Neural cell (in vitro differentiated cells): Measurements from ENCODE around the gene LTB4R2. TPM values are rescaled to one million over a fixed set of nuclear protein-coding genes. Genes with fewer than 3 reads are reported as not detected.

Experiments used
- H2AFZ ChIP-seq: fragments of 200-600, 300-800 bp; sonication (generic), shearing (Covaris generic); 2 replicates; pipeline ENCODE4 v1.6.0; 2014; ENCODE audit warnings: low read depth, mild to moderate bottlenecking, antibody characterized with exemption, low read length, moderate library complexity
- H3F3A ChIP-seq: fragments of 200-600 bp; shearing (Covaris generic); 2 replicates; pipeline ENCODE4 v1.6.1; 2016; ENCODE audit warnings: mild to moderate bottlenecking, moderate library complexity, mixed read lengths, antibody characterized with exemption, low read length; ENCODE audit not compliant: insufficient read depth, poor library complexity, severe bottlenecking
- H3K27ac ChIP-seq: fragments of 200-600, 300-800 bp; sonication (generic), shearing (Covaris generic); 2 replicates; pipeline ENCODE4 v1.5.1; 2014; ENCODE audit warnings: mild to moderate bottlenecking, low read length, moderate library complexity
- H3K27me3 ChIP-seq: fragments of 300-800, 200-600 bp; sonication (generic), shearing (Covaris generic); 2 replicates; pipeline ENCODE4 v1.6.0; 2014; ENCODE audit warnings: mild to moderate bottlenecking, low read depth, low read length, moderate library complexity; ENCODE audit not compliant: insufficient read depth
- H3K36me3 ChIP-seq: fragments of 300-800, 200-600 bp; sonication (generic), shearing (Covaris generic); 2 replicates; pipeline ENCODE4 v1.5.1; 2014; ENCODE audit warnings: mild to moderate bottlenecking, antibody characterized with exemption, low read length, moderate library complexity; ENCODE audit not compliant: insufficient read depth
- H3K4me2 ChIP-seq: fragments of 300-800, 200-600 bp; sonication (generic), shearing (Covaris generic); 2 replicates; pipeline ENCODE4 v1.6.0; 2014; ENCODE audit warnings: mild to moderate bottlenecking, low read length
- H3K4me3 ChIP-seq: fragments of 300-800, 200-600 bp; sonication (generic), shearing (Covaris generic); 2 replicates; pipeline ENCODE4 v1.5.1; 2014; ENCODE audit warnings: mild to moderate bottlenecking, low read length, moderate library complexity
- H3K79me2 ChIP-seq: fragments of 200-600 bp; shearing (Covaris generic); replicated peaks from 2 replicates; pipeline ENCODE4 v1.6.0; 2014; ENCODE audit warnings: mild to moderate bottlenecking, low read length, moderate library complexity; ENCODE audit not compliant: insufficient read depth
- H3K9ac ChIP-seq: fragments of 300-800, 200-600 bp; sonication (generic), shearing (Covaris generic); 2 replicates; pipeline ENCODE4 v1.6.1; 2016; ENCODE audit warnings: mild to moderate bottlenecking, low read length, mixed read lengths
- H3K9me2 ChIP-seq: fragments of 200-600 bp; shearing (Covaris generic); 2 replicates; pipeline ENCODE4 v1.6.1; 2016; ENCODE audit warnings: mild to moderate bottlenecking, low read length, mixed read lengths; ENCODE audit not compliant: insufficient read depth
- H3K9me3 ChIP-seq: fragments of 200-600, 300-800 bp; sonication (generic), shearing (Covaris generic); 2 replicates; pipeline ENCODE4 v1.6.1; 2016; ENCODE audit warnings: mild to moderate bottlenecking, mixed run types, low read length, moderate library complexity, mixed read lengths
- H4K20me1 ChIP-seq: fragments of 200-600 bp; shearing (Covaris generic); 2 replicates; pipeline ENCODE4 v1.6.1; 2016; ENCODE audit warnings: mild to moderate bottlenecking, mixed run types; ENCODE audit not compliant: insufficient read depth
- CTCF ChIP-seq: fragments of 450-650 bp; IDR thresholded peaks from 2 replicates; pipeline ENCODE4 v1.5.1; 2014; ENCODE audit warnings: antibody characterized with exemption, mild to moderate bottlenecking, moderate library complexity; ENCODE audit not compliant: poor library complexity, severe bottlenecking
- EP300 ChIP-seq: fragments of 450-650 bp; conservative IDR thresholded peaks from 2 replicates; pipeline ENCODE4 v1.6.1; 2014; ENCODE audit warnings: antibody characterized with exemption, mild to moderate bottlenecking, moderate library complexity; ENCODE audit not compliant: poor library complexity, severe bottlenecking
- EZH2 ChIP-seq: fragments of 200-600, 300-800 bp; shearing (Covaris generic), sonication (generic); IDR thresholded peaks from 2 replicates; pipeline ENCODE4 v1.6.1; 2014; ENCODE audit warnings: antibody characterized with exemption, low read length, borderline replicate concordance, mild to moderate bottlenecking; ENCODE audit not compliant: insufficient read depth, poor library complexity, severe bottlenecking
- MXI1 ChIP-seq: fragments of 450-650 bp; conservative IDR thresholded peaks from 2 replicates; pipeline ENCODE4 v1.6.1; 2014; ENCODE audit warnings: antibody characterized with exemption, mild to moderate bottlenecking; ENCODE audit not compliant: poor library complexity, severe bottlenecking
- POLR2AphosphoS5 ChIP-seq: IDR thresholded peaks from 2 replicates; pipeline ENCODE4 v1.6.1; 2012
- RAD21 ChIP-seq: fragments of 450-650 bp; conservative IDR thresholded peaks from 2 replicates; pipeline ENCODE4 v1.6.1; 2014; ENCODE audit warnings: antibody characterized with exemption, mild to moderate bottlenecking, moderate library complexity
- REST ChIP-seq: IDR thresholded peaks from 2 replicates; pipeline ENCODE4 v1.6.1; 2012; ENCODE audit warnings: borderline replicate concordance
- SMC3 ChIP-seq: fragments of 450-650 bp; conservative IDR thresholded peaks from 2 replicates; pipeline ENCODE4 v1.6.1; 2014; ENCODE audit warnings: antibody characterized with exemption, mild to moderate bottlenecking, moderate library complexity; ENCODE audit not compliant: poor library complexity
- TAF1 ChIP-seq: IDR thresholded peaks from 2 replicates; pipeline ENCODE4 v1.6.1; 2012; ENCODE audit warnings: low read depth
- polyA plus RNA-seq: library from polyadenylated mRNA; depleted of rRNA; stranded (reverse); fragments of >200 nt; gene quantifications from 2 replicates; pipeline ENCODE4 v1.2.3, GENCODE V29; 2014

Gene LTB4R2
- polyA plus RNA-seq, 1 donor from 2014 or later, result 5.0 TPM

- Histone ChIP-seq H3K9me3 (no peaks in the 10 kb centered on the region), H3K4me2 (no peak overlapping the region), H3K4me3 (no peak overlapping the region), H4K20me1 (no peaks in the 10 kb centered on the region), H3K9me2 (no peaks in the 10 kb centered on the region), H3F3A (no peaks in the 10 kb centered on the region), H3K27me3 (no peaks in the 10 kb centered on the region), H3K9ac (no peak overlapping the region), H3K79me2 (no peaks in the 10 kb centered on the region), H3K36me3 (no peaks in the 10 kb centered on the region), H3K27ac (no peak overlapping the region), H2AFZ (no peak overlapping the region)
- TF ChIP-seq MXI1 (no peak), EZH2 (no peak), RAD21 (no peak), REST (no peak), POLR2AphosphoS5 (no peak), SMC3 (no peak), TAF1 (no peak), EP300 (no peak), CTCF (no peak)
Measured at GRCh38 chr14:24266344-24267244, 43.3 kb upstream of the LTB4R2 start.

GRCh38 chr14:24267516-24267915, 42.4 kb upstream of the LTB4R2 start:
- H2AFZ ChIP-seq, result no peak overlapping the region
- no peaks in the 10 kb centered on the region for H3K36me3 ChIP-seq
- no peaks in the 10 kb centered on the region for H3K79me2 ChIP-seq
- no peak overlapping the region for H3K4me3 ChIP-seq
- no peak for TF ChIP-seq EZH2
- TF ChIP-seq TAF1, result no peak
- no peak for TF ChIP-seq RAD21
- TF ChIP-seq SMC3, result no peak
- TF ChIP-seq CTCF, result no peak
- TF ChIP-seq MXI1, result no peak
- no peak for TF ChIP-seq EP300
- TF ChIP-seq REST, result no peak
- TF ChIP-seq POLR2AphosphoS5, result no peak
- H3K9me2 ChIP-seq, result no peaks in the 10 kb centered on the region
- no peak overlapping the region for H3K9ac ChIP-seq
- no peaks in the 10 kb centered on the region for H3K9me3 ChIP-seq
- no peaks in the 10 kb centered on the region for H4K20me1 ChIP-seq
- H3K27me3 ChIP-seq, result no peaks in the 10 kb centered on the region
- H3K4me2 ChIP-seq, result no peak overlapping the region
- H3K27ac ChIP-seq, result no peak overlapping the region
- H3F3A ChIP-seq, result no peaks in the 10 kb centered on the region
